Heart left ventricle (tissue), 16 donors: ENCODE data around the gene TRAPPC10. TPM values are rescaled to one million over a fixed set of nuclear protein-coding genes. Genes with fewer than 3 reads are reported as not detected.
A peak's percentile ranks its signal among the peaks of the same experiment; 100 is the strongest.

Experiments
- ATAC-seq, 4 donors: fragments of 200-7000 bp; cut with Tn5 transposase; one replicate each; pipeline ENCODE4 v1.9.1; 2020 to 2022; ENCODE audit warnings: moderate library complexity in 4 of 4, mild to moderate bottlenecking in 3 of 4, moderate number of reproducible peaks in 1 of 4
- DNase-seq, 5 donors: peaks; one replicate each; pipeline ENCODE4 v3.0.0-alpha.2; 2020
- H3K27ac ChIP-seq, 12 donors: fragments of 200-600 bp; sonication (generic) in 4 of 12; one replicate each; pipeline versions ENCODE4 v1.5.0 to v1.8.0; 2016 to 2022; ENCODE audit warnings: mild to moderate bottlenecking in 2 of 12
- H3K27me3 ChIP-seq, 9 donors: fragments of 200-600 bp; sonication (generic) in 2 of 9; one replicate each; pipeline versions ENCODE4 v1.5.1 to v1.8.0; 2016 to 2022; ENCODE audit warnings: mild to moderate bottlenecking in 3 of 9
- H3K36me3 ChIP-seq, 9 donors: fragments of 200-600 bp; sonication (generic) in 2 of 9; one replicate each; pipeline versions ENCODE4 v1.5.0 to v1.8.0; 2018 to 2022; ENCODE audit warnings: mild to moderate bottlenecking in 2 of 9
- H3K4me1 ChIP-seq, 12 donors: fragments of 200-600 bp; sonication (generic) in 4 of 12; one replicate each; pipeline versions ENCODE4 v1.5.0 to v1.8.0; 2016 to 2022; ENCODE audit warnings: mild to moderate bottlenecking in 3 of 12
- H3K4me3 ChIP-seq, 12 donors: fragments of 200-600 bp; sonication (generic) in 4 of 12; one replicate each; pipeline versions ENCODE4 v1.5.0 to v1.8.0; 2017 to 2022; ENCODE audit warnings: mild to moderate bottlenecking in 9 of 12, moderate library complexity in 4 of 12
- H3K9me3 ChIP-seq, 12 donors: fragments of 200-600 bp; sonication (generic) in 4 of 12; one replicate each; pipeline versions ENCODE4 v1.5.0 to v1.8.0; 2016 to 2022; ENCODE audit warnings: mild to moderate bottlenecking in 1 of 12
- CTCF ChIP-seq, 12 donors: fragments of 200-600 bp; sonication (generic) in 4 of 12; IDR thresholded peaks; one replicate each; pipeline versions ENCODE4 v1.5.0 to v1.8.0; 2018 to 2022; ENCODE audit warnings: antibody characterized with exemption in 12 of 12, mild to moderate bottlenecking in 5 of 12
- POLR2A ChIP-seq, 2 donors: fragments of 450-650 bp; IDR thresholded peaks; one replicate each; pipeline ENCODE4 v1.6.1; 2017; ENCODE audit warnings: antibody characterized with exemption in 2 of 2, mild to moderate bottlenecking in 2 of 2, moderate library complexity in 2 of 2
- WGBS, 4 donors: extraction: QIAGEN DNeasy Blood & Tissue Kit in 2 of 4; methylation state at CpG; one replicate each; pipeline versions ENCODE4 v1.1.5 to v1.1.7; 2013 to 2018; 5-methylcytosine and 5-hydroxymethylcytosine counted together
- intact Hi-C, 10 donors: fragments of 100-400 bp; cut with DNase I; formaldehyde crosslinking; loops; one replicate each; pipeline versions ENCODE4 v1.11.1 to v1.14.2; 2022
- polyA plus RNA-seq, 2 donors: library from polyadenylated mRNA; stranded (reverse); fragments of 200-250 nt; gene quantifications; one replicate each; pipeline ENCODE4 v1.2.3, GENCODE V29; 2013
- total RNA-seq, 9 donors: library from RNA; depleted of rRNA in 2 of 9; stranded (reverse); fragments of >200 nt in 2 of 9; fragmentation: NEBNext Ultra II Directional in 3 of 9; extraction: Animal tissue kit (Norgen Biotek cat#: 25700) in 3 of 9; gene quantifications; one replicate each; pipeline versions ENCODE4 v1.1.0 to v1.2.4, GENCODE V29; 2016 to 2023
- donor health status: ischemic (EF 13 %, LVEDD 7.1; RV severe dilation, severe dysfunction).
- donor health status: healthy with polysubstance abuse.
- donor health status: DM: no; HTN: yes; CAD: no.
- donor health status: DM: no; HTN: no; CAD: no.
- donor health status: ischemic (EF 25% LVEDD 6.9; RV normal size, moderate dysfunction).
- donor health status: ischemic (EF 25% LVEDD 5.7; RV mildly dilated, moderate dysfunction).
- donor health status: healthy.
- donor health status: DM: yes; HTN: yes; CAD: no.
- donor health status: ischemic (EF 35%, LVEDD 5.7; RV mildly dilated, moderate dysfunction).
- donor health status: nonischemic (EF 11% LVEDD 7.7; RV severe dilation, severe dysfunction).
- donor health status: DM: yes; HTN: yes; CAD: no.
- donor health status: PGD.
- donor health status: ischemic (EF 29% LVEDD 5.4; RV normal size, mild dysfunction).
- donor health status: nonischemic (EF 23%, LVEDD 6.1; RV moderate dilation, normal function).

Gene TRAPPC10
- total and polyA plus RNA-seq, 11 donors, result 5.6 to 32.0 (median 22.1) TPM

GRCh38 chr21:44000360-44000759, 11.7 kb upstream of the TRAPPC10 start:
- DNase-seq (no peak), ATAC-seq (no peak)
- Histone ChIP-seq H3K9me3 (no peaks in the 10 kb centered on the region), H3K4me3 (no peak overlapping the region), H3K4me1 (peaks cover 0 to 1% (median 0%) of the 10 kb centered on the region in 12 donors), H3K27ac (no peak overlapping the region), H3K27me3 (no peaks in the 10 kb centered on the region), H3K36me3 (no peaks in the 10 kb centered on the region)
- no peak for TF ChIP-seq CTCF (IDR thresholded peaks at IDR 0.05)
- TF ChIP-seq POLR2A (IDR thresholded peaks at IDR 0.05), result no peak
- intact Hi-C loops, result no loop called here
- 37 to 57% (median 46%) methylated on average over 7 of the region's 7 CpGs for WGBS, 4 donors

- H3K27me3 ChIP-seq, result no peaks in the 10 kb centered on the region
- no peak overlapping the region for H3K4me3 ChIP-seq
- no peak overlapping the region for H3K27ac ChIP-seq
- TF ChIP-seq POLR2A (IDR thresholded peaks at IDR 0.05) (no peak), CTCF (IDR thresholded peaks at IDR 0.05) (no peak)
- ATAC-seq (no peak), DNase-seq (no peak)
- H3K4me1 ChIP-seq, result peaks cover 0 to 15% (median 0%) of the 10 kb centered on the region in 12 donors
- no peaks in the 10 kb centered on the region for H3K9me3 ChIP-seq
- H3K36me3 ChIP-seq, result no peaks in the 10 kb centered on the region
- intact Hi-C loops, result no loop called here
- WGBS, 4 donors, result 86 to 94% (median 91%) methylated on average over 10 of the region's 10 CpGs
Measured at GRCh38 chr21:44002511-44002910, 9.6 kb upstream of the TRAPPC10 start.

GRCh38 chr21:44003307-44003966, 8.7 kb upstream of the TRAPPC10 start:
- Histone ChIP-seq H3K36me3 (no peaks in the 10 kb centered on the region), H3K27ac (no peak overlapping the region), H3K27me3 (no peaks in the 10 kb centered on the region), H3K4me3 (no peak overlapping the region), H3K9me3 (no peaks in the 10 kb centered on the region), H3K4me1 (peaks cover 0 to 15% (median 0%) of the 10 kb centered on the region in 12 donors)
- intact Hi-C loops, result no loop called here
- 90 to 95% (median 90%) methylated on average over 5 of the region's 5 CpGs for WGBS, 4 donors
- no peak for ATAC-seq
- no peak for DNase-seq
- TF ChIP-seq POLR2A (IDR thresholded peaks at IDR 0.05) (no peak), CTCF (IDR thresholded peaks at IDR 0.05) (no peak)

- Histone ChIP-seq H3K4me1 (peaks cover 0 to 15% (median 0%) of the 10 kb centered on the region in 12 donors), H3K4me3 (no peak overlapping the region), H3K36me3 (no peaks in the 10 kb centered on the region), H3K9me3 (no peaks in the 10 kb centered on the region), H3K27me3 (no peaks in the 10 kb centered on the region), H3K27ac (peak overlapping the region in 7 of 12 donors; percentile 35 to 88 (median 72))
- DNase-seq (no peak), ATAC-seq (no peak)
- no peak for TF ChIP-seq POLR2A (IDR thresholded peaks at IDR 0.05)
- no peak for TF ChIP-seq CTCF (IDR thresholded peaks at IDR 0.05)
- intact Hi-C loops, result no loop called here
- 92 to 94% (median 92%) methylated on average over 13 of the region's 13 CpGs for WGBS, 4 donors
Measured at GRCh38 chr21:44005071-44005470, 7.0 kb upstream of the TRAPPC10 start.
